OCI-LY1 (cell line): ENCODE results near the gene ATP5F1D.

Experiments used
- EZH2 ChIP-seq: fragments of 200-600 bp; sonication (generic), shearing (Covaris generic); IDR thresholded peaks from 2 replicates; pipeline ENCODE4 v1.8.0; 2017; ENCODE audit warnings: borderline replicate concordance, mixed run types, mild to moderate bottlenecking, antibody characterized with exemption, low read length, moderate library complexity, mixed read lengths
- TF ChIP-seq, protein P1 (sequence below): fragments of 200-600 bp; sonication (generic), shearing (Covaris generic); IDR thresholded peaks from 2 replicates; pipeline ENCODE4 v1.5.1; 2017; ENCODE audit warnings: mild to moderate bottlenecking, antibody characterized with exemption, low read length, moderate library complexity, mixed read lengths

DNA sequence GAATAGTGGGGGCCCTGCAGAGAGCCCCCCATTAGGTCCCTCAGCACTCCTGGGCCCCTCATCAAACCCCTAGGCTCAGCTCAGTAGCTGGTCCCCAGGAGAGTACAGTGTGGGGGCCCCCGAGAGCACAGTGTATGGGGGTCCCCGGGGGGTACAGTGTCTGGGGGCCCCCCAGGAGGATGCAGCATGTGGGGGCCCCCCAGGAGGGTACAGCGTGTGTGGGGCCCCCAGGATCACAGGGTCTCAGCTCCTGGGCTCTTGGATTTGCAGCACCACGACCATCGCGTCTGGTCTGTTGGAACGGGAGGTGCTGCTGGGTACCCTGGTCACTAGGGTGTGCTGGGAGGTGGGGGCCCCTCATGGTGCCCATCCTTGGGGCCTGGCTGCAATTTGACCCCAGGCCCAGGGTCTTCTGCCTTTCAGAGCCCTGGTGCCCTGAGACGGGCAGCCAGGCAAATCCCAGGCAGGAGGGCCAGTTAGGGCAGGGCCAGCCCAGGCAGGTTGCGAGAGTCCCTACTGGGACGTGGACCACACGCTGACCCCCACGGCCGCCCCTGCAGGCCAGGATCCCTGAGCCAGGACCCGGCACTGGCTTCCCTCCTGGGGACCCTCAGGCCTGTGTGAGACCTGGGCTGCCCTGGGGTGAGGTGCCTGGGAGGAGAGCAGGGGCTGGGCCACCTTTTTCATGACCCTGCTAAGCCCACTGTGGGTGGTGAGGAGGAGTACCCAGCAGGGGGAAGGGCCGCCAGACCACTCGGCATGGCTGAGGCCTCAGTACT lies 17.3 kb upstream of the ATP5F1D start:
- TF ChIP-seq, protein P1, sequence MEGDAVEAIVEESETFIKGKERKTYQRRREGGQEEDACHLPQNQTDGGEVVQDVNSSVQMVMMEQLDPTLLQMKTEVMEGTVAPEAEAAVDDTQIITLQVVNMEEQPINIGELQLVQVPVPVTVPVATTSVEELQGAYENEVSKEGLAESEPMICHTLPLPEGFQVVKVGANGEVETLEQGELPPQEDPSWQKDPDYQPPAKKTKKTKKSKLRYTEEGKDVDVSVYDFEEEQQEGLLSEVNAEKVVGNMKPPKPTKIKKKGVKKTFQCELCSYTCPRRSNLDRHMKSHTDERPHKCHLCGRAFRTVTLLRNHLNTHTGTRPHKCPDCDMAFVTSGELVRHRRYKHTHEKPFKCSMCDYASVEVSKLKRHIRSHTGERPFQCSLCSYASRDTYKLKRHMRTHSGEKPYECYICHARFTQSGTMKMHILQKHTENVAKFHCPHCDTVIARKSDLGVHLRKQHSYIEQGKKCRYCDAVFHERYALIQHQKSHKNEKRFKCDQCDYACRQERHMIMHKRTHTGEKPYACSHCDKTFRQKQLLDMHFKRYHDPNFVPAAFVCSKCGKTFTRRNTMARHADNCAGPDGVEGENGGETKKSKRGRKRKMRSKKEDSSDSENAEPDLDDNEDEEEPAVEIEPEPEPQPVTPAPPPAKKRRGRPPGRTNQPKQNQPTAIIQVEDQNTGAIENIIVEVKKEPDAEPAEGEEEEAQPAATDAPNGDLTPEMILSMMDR, result no peak
- no peak for TF ChIP-seq EZH2
